ENCODE measurements around the gene SLIT1. TPM values are rescaled to one million over a fixed set of nuclear protein-coding genes. Genes with fewer than 3 reads are reported as not detected.

SLIT1 gene
- total and polyA plus RNA-seq, 2 donors (not counting 1 experiment from before 2014, with no cell fraction given): 0.15 to 0.49 TPM

- intact Hi-C loops (cut with micrococcal nuclease): no loop called here
Measured at GRCh38 chr10:97144297-97144696, 41.5 kb downstream of the SLIT1 start.

GRCh38 chr10:97142834-97143233 lies 42.9 kb downstream of the SLIT1 start:
- peaks cover 0 to 13% (median 5%) of the 10 kb centered on the region in 4 experiments for H3K27me3 ChIP-seq (replicated peaks in 1 of 4; ENCODE audit: control extremely low read depth in 1 of 4, control insufficient read depth in 3 of 4, insufficient read depth in 4 of 4, low read length in 3 of 4)
- H3K27ac ChIP-seq (ENCODE audit: low read length in 2 of 2): no peak overlapping the region
- no peak overlapping the region for H3K4me2 ChIP-seq (replicated peaks; ENCODE audit: low read depth, low read length, poor library complexity, severe bottlenecking)
- Mint-ChIP-seq H3K4me3 (no peak overlapping the region), H3K4me1 (no peaks in the 10 kb centered on the region), H3K27ac (no peak overlapping the region), H3K27me3 (peaks cover 41% of the 10 kb centered on the region), H3K9me3 (ENCODE audit: insufficient read depth) (no peaks in the 10 kb centered on the region)
- no CpG with 5 or more reads among the region's 2 CpGs for WGBS (ENCODE audit: insufficient coverage)
- no peak for ATAC-seq (ENCODE audit: low read depth)
- H3K9me3 ChIP-seq (ENCODE audit: control extremely low read depth in 1 of 3, control insufficient read depth in 2 of 3, insufficient read depth in 1 of 3, low read length in 2 of 3): no peaks in the 10 kb centered on the region
- ChIA-PET CTCF (no interaction called here), POLR2A (no interaction called here)
- H3K79me2 ChIP-seq (ENCODE audit: control insufficient read depth, insufficient read depth, low read length): no peaks in the 10 kb centered on the region
- no peaks in the 10 kb centered on the region for H3K4me1 ChIP-seq (ENCODE audit: control insufficient read depth in 2 of 2, insufficient read depth in 2 of 2, low read length in 2 of 2)
- no peak overlapping the region for H3K9ac ChIP-seq (ENCODE audit: low read length)
- no peaks in the 10 kb centered on the region for H4K20me1 ChIP-seq (ENCODE audit: control insufficient read depth, insufficient read depth, low read length, poor library complexity, severe bottlenecking)
- no peak for TF ChIP-seq EZH2 (IDR thresholded peaks at IDR 0.05; ENCODE audit: borderline replicate concordance, insufficient read depth, low read depth, low read length, poor library complexity, severe bottlenecking)
- TF ChIP-seq, protein P1, sequence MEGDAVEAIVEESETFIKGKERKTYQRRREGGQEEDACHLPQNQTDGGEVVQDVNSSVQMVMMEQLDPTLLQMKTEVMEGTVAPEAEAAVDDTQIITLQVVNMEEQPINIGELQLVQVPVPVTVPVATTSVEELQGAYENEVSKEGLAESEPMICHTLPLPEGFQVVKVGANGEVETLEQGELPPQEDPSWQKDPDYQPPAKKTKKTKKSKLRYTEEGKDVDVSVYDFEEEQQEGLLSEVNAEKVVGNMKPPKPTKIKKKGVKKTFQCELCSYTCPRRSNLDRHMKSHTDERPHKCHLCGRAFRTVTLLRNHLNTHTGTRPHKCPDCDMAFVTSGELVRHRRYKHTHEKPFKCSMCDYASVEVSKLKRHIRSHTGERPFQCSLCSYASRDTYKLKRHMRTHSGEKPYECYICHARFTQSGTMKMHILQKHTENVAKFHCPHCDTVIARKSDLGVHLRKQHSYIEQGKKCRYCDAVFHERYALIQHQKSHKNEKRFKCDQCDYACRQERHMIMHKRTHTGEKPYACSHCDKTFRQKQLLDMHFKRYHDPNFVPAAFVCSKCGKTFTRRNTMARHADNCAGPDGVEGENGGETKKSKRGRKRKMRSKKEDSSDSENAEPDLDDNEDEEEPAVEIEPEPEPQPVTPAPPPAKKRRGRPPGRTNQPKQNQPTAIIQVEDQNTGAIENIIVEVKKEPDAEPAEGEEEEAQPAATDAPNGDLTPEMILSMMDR (IDR thresholded peaks at IDR 0.05): no peak
- no peaks in the 10 kb centered on the region for H3K36me3 ChIP-seq (replicated peaks in 1 of 2; ENCODE audit: control extremely low read depth in 1 of 2, control insufficient read depth in 1 of 2, extremely low read depth in 1 of 2, insufficient read depth in 2 of 2, low read length in 1 of 2)
- intact Hi-C loops (cut with micrococcal nuclease): no loop called here
- H2AFZ ChIP-seq (ENCODE audit: insufficient read depth, low read depth, low read length, poor library complexity, severe bottlenecking): no peak overlapping the region
- H3K4me3 ChIP-seq (ENCODE audit: control extremely low read depth in 1 of 5, extremely low read depth in 1 of 5, insufficient read depth in 1 of 5, low read depth in 2 of 5, low read length in 4 of 5): no peak overlapping the region
- DNase-seq: no peak

More at GRCh38 chr10:97144297-97144696, 41.5 kb downstream of the SLIT1 start:
- H3K4me1 Mint-ChIP-seq: no peaks in the 10 kb centered on the region
- WGBS (ENCODE audit: insufficient coverage): 85% methylated on average over 2 of the region's 2 CpGs
- Histone ChIP-seq H3K4me1 (ENCODE audit: control insufficient read depth in 2 of 2, insufficient read depth in 2 of 2, low read length in 2 of 2) (no peaks in the 10 kb centered on the region), H3K9ac (ENCODE audit: low read length) (no peak overlapping the region), H3K36me3 (replicated peaks in 1 of 2; ENCODE audit: control extremely low read depth in 1 of 2, control insufficient read depth in 1 of 2, extremely low read depth in 1 of 2, insufficient read depth in 2 of 2, low read length in 1 of 2) (no peaks in the 10 kb centered on the region), H4K20me1 (ENCODE audit: control insufficient read depth, insufficient read depth, low read length, poor library complexity, severe bottlenecking) (no peaks in the 10 kb centered on the region), H3K4me2 (replicated peaks; ENCODE audit: low read depth, low read length, poor library complexity, severe bottlenecking) (no peak overlapping the region), H3K4me3 (ENCODE audit: control extremely low read depth in 1 of 5, extremely low read depth in 1 of 5, insufficient read depth in 1 of 5, low read depth in 2 of 5, low read length in 4 of 5) (no peak overlapping the region), H3K79me2 (ENCODE audit: control insufficient read depth, insufficient read depth, low read length) (no peaks in the 10 kb centered on the region), H3K9me3 (ENCODE audit: control extremely low read depth in 1 of 3, control insufficient read depth in 2 of 3, insufficient read depth in 1 of 3, low read length in 2 of 3) (no peaks in the 10 kb centered on the region), H3K27ac (ENCODE audit: low read length in 2 of 2) (no peak overlapping the region), H2AFZ (ENCODE audit: insufficient read depth, low read depth, low read length, poor library complexity, severe bottlenecking) (no peak overlapping the region), H3K27me3 (replicated peaks in 1 of 4; ENCODE audit: control extremely low read depth in 1 of 4, control insufficient read depth in 3 of 4, insufficient read depth in 4 of 4, low read length in 3 of 4) (peaks cover 0 to 13% (median 5%) of the 10 kb centered on the region in 4 experiments)
- CTCF ChIA-PET: no interaction called here
- TF ChIP-seq EZH2 (IDR thresholded peaks at IDR 0.05; ENCODE audit: borderline replicate concordance, insufficient read depth, low read depth, low read length, poor library complexity, severe bottlenecking): no peak
- TF ChIP-seq, protein P1 (IDR thresholded peaks at IDR 0.05): no peak
- H3K9me3 Mint-ChIP-seq (ENCODE audit: insufficient read depth): no peaks in the 10 kb centered on the region
- H3K27ac Mint-ChIP-seq: no peak overlapping the region
- H3K4me3 Mint-ChIP-seq: no peak overlapping the region
- no peak for ATAC-seq (ENCODE audit: low read depth)
- no peak for DNase-seq
- POLR2A ChIA-PET: no interaction called here
- peaks cover 36% of the 10 kb centered on the region for H3K27me3 Mint-ChIP-seq
